Measurements from ENCODE around the gene BBS12.

BBS12 gene

GRCh38 chr4:122716825-122717448 lies 15.6 kb upstream of the BBS12 start:
- DNase-seq = no peak

DNA sequence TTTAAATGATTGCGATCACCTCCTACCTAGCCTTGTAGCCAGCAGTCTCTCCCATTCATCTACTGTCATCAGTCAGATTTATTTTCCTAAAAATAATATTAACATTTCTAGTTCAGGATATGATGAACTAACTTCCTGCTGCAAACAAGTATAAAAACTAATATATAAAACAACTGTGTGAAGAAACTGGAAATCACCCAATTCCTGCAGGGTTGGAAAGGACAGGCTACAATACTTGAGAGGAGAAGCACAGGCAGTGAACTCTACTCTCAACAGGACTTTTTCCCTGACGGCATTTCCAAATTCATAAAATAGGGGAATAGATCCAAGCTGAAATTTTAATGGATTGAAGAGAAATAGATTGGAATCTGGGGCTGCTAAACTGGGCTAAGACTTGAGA lies 14.2 kb upstream of the BBS12 start:
- DNase-seq = no peak

- no peak for DNase-seq
Observed at GRCh38 chr4:122722256-122722655, 10.2 kb upstream of the BBS12 start.

DNA sequence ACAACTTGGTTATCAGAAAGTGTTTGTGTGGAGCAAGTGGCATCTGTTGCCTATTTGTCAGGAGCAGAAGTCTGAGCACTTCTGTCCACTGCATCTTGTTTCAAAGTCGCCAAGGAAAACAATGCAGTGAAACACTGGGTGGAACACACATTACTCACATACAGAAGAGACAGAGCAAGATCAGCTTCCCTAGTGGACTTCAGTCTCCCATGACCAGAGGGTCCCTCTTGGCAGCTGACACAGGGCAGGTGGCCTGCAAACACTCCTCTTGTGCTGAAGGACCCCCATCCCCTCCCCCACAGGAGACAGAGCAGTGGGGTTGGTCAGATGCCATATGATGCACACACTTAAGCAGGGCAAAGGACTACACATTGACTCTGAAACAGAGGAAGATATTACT lies 3.6 kb upstream of the BBS12 start:
- no peak for DNase-seq

DNA sequence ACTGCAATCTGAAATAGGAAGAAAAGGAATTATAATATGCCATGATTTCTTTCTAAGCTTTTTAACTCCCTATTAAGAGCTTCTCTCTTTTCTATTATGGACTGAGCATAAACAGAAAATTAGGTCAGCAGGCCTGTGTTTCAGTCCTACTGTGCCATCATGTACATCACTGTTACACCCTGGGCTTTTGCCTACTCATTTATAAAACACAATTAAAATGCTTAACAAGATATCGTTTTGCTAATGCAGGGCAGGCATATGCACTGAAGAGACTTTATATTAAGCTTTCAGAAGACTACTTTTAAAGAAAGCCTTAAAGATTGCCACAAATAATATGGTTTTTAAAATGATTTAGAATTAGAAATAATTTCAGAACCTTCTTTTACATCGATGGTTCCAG lies 828 bp upstream of the BBS12 start:
- DNase-seq = no peak

- no peak for DNase-seq
Observed at GRCh38 chr4:122733787-122734120, 1.2 kb downstream of the BBS12 start.

GRCh38 chr4:122739174-122739573 lies 6.7 kb downstream of the BBS12 start:
- no peak for DNase-seq

DNA sequence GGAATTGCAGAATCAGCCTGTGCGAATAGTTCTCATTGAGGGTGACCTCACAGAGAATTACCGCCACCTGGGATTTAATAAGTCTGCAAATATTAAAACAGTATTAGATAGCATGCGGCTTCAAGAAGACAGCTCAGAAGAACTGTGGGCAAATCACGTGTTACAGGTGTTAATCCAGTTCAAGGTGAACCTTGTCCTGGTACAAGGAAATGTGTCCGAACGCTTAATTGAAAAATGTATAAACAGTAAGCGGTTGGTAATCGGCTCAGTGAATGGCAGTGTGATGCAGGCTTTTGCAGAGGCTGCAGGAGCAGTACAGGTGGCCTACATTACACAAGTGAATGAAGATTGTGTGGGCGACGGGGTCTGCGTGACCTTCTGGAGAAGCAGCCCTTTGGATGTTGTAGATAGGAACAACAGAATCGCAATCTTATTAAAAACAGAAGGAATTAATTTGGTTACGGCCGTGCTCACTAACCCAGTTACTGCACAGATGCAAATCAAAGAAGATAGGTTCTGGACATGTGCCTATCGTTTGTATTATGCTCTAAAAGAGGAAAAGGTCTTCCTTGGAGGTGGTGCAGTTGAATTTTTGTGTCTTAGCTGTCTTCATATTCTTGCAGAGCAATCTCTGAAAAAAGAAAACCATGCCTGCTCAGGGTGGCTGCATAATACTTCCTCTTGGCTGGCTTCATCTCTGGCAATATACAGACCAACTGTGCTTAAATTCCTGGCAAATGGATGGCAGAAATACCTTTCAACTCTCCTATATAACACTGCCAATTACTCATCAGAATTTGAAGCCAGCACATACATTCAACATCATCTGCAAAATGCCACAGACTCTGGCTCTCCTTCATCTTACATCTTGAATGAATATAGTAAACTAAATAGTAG lies 10.7 kb downstream of the BBS12 start:
- DNase-seq = no peak

DNA sequence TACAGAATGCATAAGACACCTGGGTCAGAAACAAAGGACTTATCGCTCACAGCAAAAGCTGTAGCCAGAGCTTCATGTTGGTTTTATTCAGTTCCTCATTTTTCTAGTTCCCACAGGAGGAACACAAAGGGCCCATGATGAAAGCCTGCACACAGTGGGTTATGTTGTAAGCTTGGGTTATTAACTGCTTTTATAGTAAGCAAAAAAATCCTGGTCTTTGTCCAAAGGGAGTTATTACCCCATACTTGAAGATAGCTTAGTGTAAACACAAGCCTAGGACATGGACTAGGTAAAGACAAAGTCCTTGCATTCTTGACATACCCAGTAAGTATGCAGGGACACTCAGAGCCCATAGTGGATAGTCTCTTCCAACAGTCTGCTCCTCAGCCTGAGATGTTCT lies 11.7 kb downstream of the BBS12 start:
- DNase-seq = no peak

DNA sequence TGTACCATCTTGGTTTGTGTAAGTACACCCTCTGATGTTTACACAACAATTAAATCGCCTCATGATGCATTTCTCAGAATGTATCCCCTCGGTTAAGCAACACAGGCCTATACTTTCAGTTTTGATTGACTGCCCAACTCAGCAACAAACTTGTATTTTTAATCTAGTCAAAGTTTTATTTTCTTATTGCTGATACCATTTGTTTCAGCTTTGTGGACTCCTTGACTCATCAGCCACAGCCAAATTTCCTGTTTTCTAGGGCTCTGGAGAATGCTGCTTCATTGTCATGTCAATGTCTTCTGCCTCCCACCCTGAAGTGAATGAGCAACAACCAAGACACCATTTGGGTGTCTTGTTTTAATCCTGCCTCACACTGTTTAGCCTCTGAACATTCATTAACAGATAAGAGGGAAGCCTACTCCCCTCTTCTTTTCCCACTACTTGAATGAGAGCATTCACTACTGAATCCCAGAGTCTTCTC lies 14.0 kb downstream of the BBS12 start:
- DNase-seq = no peak

DNA sequence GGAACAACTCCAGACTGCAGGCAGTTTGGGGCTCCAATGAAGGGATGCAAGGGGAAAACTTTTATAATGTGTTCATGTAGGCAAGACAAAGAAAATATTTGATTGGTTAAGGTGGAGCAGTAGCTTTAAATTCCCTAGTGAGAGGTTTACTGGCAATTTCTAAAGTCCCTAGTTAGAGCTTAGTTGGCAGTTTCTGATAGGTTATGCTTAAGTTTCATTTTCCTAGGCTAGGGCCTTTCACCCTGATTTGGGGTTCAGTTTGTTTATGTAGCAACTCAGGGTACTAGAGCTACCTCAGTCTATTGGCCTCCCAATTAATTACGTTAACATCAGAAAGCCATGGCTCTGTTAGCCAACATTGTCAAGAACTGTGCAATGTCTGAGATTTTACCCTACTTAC lies 14.6 kb downstream of the BBS12 start:
- DNase-seq = no peak

GRCh38 chr4:122747883-122748282 lies 15.4 kb downstream of the BBS12 start:
- no peak for DNase-seq

DNA sequence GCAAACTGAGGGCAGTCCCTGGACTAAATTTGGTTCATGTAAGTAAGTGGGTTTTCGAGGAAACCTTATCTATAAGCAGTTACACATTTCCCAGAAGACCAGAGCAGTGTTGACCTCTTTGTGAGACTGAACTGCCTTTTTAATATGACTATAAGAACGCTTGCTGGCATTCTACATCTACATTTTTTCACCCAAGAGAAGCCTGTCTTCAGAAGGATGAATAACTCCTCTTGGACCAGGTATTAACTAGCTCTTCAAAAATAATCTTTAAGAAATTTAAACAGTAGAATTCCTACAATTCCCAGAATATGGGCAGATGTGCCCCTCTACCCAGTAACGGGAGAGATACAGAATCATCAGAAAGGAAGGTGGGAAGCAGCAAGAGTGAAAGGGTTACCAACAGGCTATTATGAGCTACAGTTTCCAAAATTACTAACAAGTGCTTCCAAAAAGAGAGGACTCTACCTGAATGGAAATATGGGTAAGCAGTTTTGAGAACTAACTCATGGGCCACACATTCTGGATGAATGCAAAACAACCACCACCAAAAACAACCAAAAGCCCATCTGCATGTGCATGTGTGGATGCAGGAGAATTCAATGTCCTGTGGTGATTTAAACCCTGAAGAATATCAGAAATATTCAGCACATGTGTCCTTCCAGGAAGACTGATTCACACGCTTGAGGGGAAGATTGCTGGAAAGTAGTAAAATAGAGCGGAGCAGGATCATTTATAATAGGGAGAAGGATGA lies 17.4 kb downstream of the BBS12 start:
- no peak for DNase-seq

DNA sequence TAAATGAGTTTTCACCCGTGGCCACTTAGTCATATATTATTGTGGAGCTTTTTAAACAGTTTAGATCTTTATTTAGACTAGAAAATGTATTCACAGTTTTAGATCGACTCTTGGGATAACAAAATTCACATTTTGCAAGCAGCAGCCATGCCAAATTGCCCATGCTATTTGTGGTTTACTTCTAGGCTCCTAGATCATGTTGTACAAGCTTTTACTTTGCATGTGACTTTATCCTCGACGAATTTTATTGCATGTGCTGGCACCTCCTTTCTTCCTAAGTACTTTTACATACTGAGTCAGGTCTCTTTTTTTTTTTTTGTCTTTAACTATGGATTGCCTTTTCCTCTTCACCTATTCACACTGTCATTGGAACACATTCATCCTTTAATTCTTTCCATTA lies 23.2 kb downstream of the BBS12 start:
- DNase-seq = no peak

GRCh38 chr4:122758033-122758432 lies 25.5 kb downstream of the BBS12 start:
- no peak for DNase-seq

DNA sequence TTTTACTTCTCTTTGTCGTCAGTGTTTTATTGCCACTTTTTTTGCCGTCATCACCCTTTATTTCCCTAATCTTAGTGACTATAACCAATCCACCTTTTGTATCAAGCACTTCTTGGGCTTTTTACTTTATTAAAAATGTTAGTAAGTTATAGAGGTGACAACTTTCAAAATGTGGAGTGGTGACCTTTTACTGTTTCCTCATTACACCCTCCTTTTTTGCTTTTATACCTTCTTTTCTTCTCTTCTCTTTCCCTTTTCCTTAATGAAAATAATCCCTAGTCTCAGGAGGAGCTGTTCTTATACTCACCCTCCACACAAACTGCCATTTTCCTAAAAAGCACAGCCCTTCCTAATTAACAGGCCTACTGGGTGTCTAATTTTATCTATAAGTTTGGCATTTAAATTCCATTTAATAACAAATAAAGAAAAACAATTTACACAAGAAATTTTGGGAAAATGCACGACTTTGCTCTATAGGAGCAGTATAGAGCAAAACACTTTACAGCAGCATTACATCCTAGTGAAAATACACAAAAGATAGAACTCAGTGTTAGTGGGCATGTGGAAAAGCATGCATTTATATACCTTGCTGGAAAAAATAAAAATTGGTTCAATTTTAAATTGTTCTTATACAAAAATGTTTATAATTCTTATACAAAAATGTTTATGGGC lies 27.3 kb downstream of the BBS12 start:
- DNase-seq = no peak

GRCh38 chr4:122762520-122762919 lies 30.0 kb downstream of the BBS12 start:
- no peak for DNase-seq

DNA sequence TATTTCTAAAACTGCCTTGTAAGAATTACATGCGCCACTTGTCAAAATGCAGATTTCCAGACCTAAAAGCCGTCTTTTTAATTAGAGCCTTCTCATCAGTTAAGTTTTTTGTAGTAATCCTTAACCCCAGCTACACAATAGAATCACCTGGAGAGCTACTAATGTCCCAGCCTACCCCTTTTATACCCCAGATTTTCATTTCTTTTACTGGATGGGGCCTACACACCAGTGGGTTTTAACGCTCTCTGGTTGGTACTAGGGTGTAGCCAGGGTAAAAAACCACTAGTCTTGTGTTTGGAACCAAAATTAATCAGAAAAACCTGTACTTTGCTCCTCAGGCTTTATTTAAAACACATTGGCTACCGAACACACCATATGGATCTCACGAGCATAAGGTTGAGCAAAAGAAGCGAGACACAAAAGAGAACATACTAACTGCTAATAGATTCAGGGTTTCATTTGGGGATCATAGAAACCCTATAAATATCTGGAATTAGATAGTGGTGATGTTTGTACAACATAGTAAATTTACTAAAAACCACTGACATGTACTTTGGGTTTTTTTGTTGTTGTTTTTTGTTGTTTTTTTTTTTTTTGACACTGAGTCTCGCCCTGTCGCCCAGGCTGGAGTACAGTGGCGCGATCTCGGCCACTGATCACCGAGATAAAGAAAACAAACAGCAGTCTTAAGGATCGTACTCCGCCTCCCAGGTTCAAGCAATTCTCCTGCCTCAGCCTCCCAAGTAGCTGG lies 30.6 kb downstream of the BBS12 start:
- DNase-seq = no peak

DNA sequence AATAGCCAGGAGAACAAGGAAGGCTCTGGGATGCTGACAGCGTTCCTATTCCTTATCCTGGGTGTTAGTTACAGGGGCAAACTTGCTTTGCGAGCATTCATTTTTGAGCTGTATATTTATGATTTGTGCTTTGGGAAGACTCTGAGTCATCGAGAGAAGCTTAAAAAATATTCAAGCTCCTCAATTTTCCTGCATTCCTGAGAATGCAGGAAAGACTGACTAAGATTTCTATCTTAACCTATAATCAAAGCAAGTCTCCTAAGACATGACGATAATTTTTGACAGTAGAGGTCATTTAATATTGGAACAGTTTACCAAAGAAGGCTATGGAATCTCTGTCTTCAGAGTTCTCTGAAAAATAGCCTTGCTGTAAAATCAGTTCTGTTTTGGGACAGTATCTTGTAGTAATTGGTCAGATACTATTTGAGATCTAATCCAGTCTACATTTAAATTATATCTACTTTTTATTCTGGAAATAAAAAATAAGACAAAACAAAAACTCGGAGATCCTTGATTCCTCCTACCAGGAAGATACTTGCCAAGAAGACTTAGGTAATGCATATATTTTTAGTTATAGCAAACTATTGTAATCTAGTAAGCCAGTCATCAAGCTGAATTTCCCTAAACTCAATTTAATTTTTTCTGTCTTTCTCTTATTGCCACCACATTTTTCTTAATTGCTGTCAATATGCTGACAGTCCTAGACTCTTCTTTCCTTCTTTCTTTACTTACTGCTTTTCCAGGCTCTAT lies 31.7 kb downstream of the BBS12 start:
- DNase-seq = no peak

DNA sequence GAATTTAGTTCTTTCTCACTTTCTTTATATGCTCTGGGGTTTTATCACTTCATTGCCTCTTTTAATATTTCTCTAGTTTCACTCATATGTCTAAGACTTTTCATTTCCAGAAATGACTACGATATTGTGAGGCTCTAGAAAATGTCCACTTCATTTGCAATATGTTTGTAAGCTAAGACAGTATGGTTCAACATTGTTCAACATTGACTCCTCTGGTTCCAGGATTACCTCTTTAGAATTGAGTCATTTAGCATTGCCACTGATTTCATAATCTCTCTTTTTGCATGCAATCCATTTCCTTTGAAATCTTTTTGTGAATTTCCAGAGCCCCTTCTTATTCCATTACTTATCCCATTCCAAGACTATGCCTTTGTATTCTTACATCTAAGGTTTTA lies 32.3 kb downstream of the BBS12 start:
- DNase-seq = no peak

GRCh38 chr4:122765692-122766352 lies 33.3 kb downstream of the BBS12 start:
- DNase-seq = no peak

Data from NCI-H524 treated with DMSO at 0.1 percent for 48 hours (cell line).